ENCODE data around the gene SLC38A8.

SLC38A8 gene

GRCh38 chr16:84014570-84015327, 27.8 kb downstream of the SLC38A8 start:
- TF ChIP-seq TCF12 (IDR thresholded peaks at IDR 0.05; ENCODE audit: low read depth) = no peak
- no peak for TF ChIP-seq TAF1 (IDR thresholded peaks at IDR 0.05; ENCODE audit: low read depth)
- TF ChIP-seq TEAD4 (IDR thresholded peaks at IDR 0.05) = no peak
- TF ChIP-seq RAD21 (IDR thresholded peaks at IDR 0.05; ENCODE audit: low read depth) = no peak
- TF ChIP-seq CREB1 (IDR thresholded peaks at IDR 0.05; ENCODE audit: low read depth) = no peak
- TF ChIP-seq ZBTB7A (IDR thresholded peaks at IDR 0.05; ENCODE audit: low read depth) = no peak
- no peak for TF ChIP-seq CEBPB (IDR thresholded peaks at IDR 0.05)
- no peak for TF ChIP-seq REST (IDR thresholded peaks at IDR 0.05; ENCODE audit: low read depth)
- TF ChIP-seq USF1 (IDR thresholded peaks at IDR 0.05) = no peak
- no peak for TF ChIP-seq MAX (IDR thresholded peaks at IDR 0.05)
- no peak for TF ChIP-seq YY1 (IDR thresholded peaks at IDR 0.05; ENCODE audit: low read depth)
- no peak for TF ChIP-seq EP300 (IDR thresholded peaks at IDR 0.05; ENCODE audit: borderline replicate concordance)
- no peak for TF ChIP-seq FOXM1 (IDR thresholded peaks at IDR 0.05; ENCODE audit: borderline replicate concordance, low read depth)
- TF ChIP-seq EGR1 (IDR thresholded peaks at IDR 0.05) = no peak
- TF ChIP-seq NFIC (IDR thresholded peaks at IDR 0.05) = no peak

GRCh38 chr16:84013787-84014569, 28.6 kb downstream of the SLC38A8 start:
- TF ChIP-seq ZBTB7A (IDR thresholded peaks at IDR 0.05; ENCODE audit: low read depth) (no peak), REST (IDR thresholded peaks at IDR 0.05; ENCODE audit: low read depth) (no peak), TAF1 (IDR thresholded peaks at IDR 0.05; ENCODE audit: low read depth) (no peak), USF1 (IDR thresholded peaks at IDR 0.05) (peak; percentile 88), MAX (IDR thresholded peaks at IDR 0.05) (peak; percentile 62), EGR1 (IDR thresholded peaks at IDR 0.05) (no peak), YY1 (IDR thresholded peaks at IDR 0.05; ENCODE audit: low read depth) (no peak), FOXM1 (IDR thresholded peaks at IDR 0.05; ENCODE audit: borderline replicate concordance, low read depth) (no peak)

DNA sequence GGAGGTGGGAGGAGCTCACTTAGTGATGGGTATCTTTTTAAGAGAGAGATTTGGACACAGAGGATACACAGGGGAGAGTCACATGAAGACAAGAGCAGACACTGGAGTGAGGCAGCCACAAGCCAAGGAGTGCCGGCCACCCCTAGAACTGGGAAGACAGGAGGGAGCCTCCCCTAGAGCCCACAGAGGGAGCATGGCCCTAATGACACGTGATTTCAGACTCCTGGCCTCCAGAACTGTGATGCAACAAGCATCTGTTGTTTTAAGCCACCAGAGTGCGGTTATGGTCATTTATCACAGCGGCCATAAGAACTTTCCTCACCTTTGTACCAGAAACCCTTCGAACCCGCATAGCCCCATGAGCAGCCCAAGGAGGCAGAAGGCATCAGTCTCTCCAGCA, 33.3 kb downstream of the SLC38A8 start:
- TF ChIP-seq CEBPB (IDR thresholded peaks at IDR 0.05) = no peak
- TF ChIP-seq USF1 (IDR thresholded peaks at IDR 0.05) = no peak
- TF ChIP-seq EGR1 (IDR thresholded peaks at IDR 0.05) = no peak
- TF ChIP-seq CREB1 (IDR thresholded peaks at IDR 0.05; ENCODE audit: low read depth) = no peak
- TF ChIP-seq NFIC (IDR thresholded peaks at IDR 0.05) = no peak
- no peak for TF ChIP-seq MAX (IDR thresholded peaks at IDR 0.05)
- TF ChIP-seq EP300 (IDR thresholded peaks at IDR 0.05; ENCODE audit: borderline replicate concordance) = no peak
- no peak for TF ChIP-seq FOXM1 (IDR thresholded peaks at IDR 0.05; ENCODE audit: borderline replicate concordance, low read depth)

GRCh38 chr16:84007965-84008364, 34.6 kb downstream of the SLC38A8 start:
- no peak for TF ChIP-seq RAD21 (IDR thresholded peaks at IDR 0.05; ENCODE audit: low read depth)
- peak; percentile 64 for TF ChIP-seq USF1 (IDR thresholded peaks at IDR 0.05)

DNA sequence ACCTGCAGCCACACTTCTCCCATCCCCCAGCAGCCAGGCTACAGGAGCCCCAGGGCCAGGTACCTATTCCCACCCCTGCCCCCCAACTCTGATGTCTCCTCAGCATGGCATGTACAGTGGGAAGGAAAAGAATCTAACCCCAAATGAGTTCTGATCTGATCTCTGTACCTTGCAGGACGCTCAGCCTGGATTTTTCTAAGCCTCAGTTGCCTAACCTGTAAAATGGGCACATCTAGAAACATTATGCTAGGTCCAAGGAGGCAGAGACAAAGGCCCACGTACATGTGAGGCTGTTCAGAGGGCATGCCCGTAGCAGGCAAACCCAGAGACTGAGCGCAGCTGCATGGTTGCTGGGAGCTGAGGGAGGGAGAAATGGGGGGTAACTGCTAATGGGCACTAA, 35.1 kb downstream of the SLC38A8 start:
- TF ChIP-seq TCF12 (IDR thresholded peaks at IDR 0.05; ENCODE audit: low read depth) (no peak), CEBPB (IDR thresholded peaks at IDR 0.05) (no peak)
